ENCODE results near the gene ATP5PD.

Gene ATP5PD

DNA sequence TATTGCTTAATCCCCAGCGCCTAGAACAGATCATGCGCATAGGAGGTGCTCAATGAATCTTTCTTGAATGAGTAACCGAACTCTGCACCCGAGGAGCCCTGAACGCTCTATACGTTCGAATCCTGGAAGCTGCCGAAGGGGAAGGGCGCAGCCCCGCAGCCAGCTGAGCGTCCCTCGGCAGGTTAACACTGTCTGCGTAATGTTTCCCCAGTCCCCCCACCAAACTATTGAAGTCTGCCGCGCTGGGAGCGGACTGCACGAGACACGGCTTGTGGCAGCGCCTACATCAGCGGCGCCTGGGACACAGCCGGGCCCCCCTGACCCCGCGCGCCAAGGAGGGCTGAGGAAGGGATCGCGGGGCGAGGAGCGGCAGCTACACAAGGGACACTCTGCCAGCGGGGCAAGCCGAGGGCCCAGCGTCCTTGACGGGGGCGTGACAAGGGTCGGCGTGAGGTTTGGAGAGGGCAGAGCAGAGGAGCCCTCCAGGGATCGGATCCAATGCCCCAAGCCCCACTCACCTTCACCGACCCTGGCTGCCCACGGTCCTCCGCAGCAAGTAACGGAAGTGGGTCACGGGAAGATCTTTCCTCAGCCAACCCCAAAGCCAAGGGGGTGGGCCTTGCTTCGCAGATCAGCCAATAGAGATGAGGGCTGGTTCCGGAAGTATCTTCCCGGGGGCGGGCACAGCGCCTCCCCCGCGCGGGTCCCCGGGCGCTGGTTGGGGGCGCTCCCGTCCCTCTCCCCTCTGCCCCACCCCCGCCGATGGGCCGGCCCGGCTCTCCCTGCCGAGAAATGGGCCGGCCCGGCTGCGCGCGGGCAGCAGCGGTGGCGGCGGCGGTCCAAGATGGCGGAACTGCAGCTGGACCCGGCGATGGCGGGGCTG lies at the start of gene ATP5PD, which contains the start of gene KCTD2:
ATP5PD (minus strand) TSS at position 563 of the 883 bp plus-strand sequence. CDS start 4,319 bp downstream, outside the sequence.
KCTD2 (plus strand) TSS at position 819 of the 883 bp plus-strand sequence; CDS start at position 845, 26 bp downstream.
- peak; percentile 91 for DNase-seq (ENCODE audit: low read depth)

DNA sequence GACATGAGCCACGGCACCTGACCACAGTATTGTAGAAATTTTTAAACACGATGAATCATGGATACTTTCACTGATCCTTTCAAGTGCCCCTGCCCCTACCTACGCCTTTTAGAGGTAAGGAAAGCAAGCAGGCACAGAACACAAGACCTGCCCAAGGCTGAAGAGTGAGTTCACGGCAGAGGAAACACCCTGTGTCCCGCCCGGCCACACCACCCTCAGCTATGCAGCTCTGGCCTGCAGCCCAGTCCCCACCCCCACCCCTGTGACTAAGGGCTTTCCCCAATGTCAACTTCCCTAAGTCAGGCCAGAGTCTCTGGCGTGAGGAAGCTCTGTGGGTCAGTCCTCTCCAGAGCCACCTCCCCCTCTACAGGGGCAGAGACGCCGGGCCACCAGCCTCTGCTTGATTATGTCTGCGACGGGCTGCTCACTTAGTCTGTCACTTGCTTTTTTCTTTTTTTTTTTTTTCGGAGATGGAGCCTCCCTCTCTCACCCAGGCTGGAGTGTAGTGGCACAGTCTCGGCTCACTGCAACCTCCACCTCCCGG lies 49.4 kb upstream of the ATP5PD start:
- no peak for DNase-seq (ENCODE audit: low read depth)

- no peak for DNase-seq (ENCODE audit: low read depth)
Observed at GRCh38 chr17:75094871-75095399, 48.2 kb upstream of the ATP5PD start.

GRCh38 chr17:75093548-75094158 lies 46.9 kb upstream of the ATP5PD start:
- DNase-seq (ENCODE audit: low read depth), result no peak

GRCh38 chr17:75091855-75092327 lies 45.1 kb upstream of the ATP5PD start:
- no peak for DNase-seq (ENCODE audit: low read depth)

DNA sequence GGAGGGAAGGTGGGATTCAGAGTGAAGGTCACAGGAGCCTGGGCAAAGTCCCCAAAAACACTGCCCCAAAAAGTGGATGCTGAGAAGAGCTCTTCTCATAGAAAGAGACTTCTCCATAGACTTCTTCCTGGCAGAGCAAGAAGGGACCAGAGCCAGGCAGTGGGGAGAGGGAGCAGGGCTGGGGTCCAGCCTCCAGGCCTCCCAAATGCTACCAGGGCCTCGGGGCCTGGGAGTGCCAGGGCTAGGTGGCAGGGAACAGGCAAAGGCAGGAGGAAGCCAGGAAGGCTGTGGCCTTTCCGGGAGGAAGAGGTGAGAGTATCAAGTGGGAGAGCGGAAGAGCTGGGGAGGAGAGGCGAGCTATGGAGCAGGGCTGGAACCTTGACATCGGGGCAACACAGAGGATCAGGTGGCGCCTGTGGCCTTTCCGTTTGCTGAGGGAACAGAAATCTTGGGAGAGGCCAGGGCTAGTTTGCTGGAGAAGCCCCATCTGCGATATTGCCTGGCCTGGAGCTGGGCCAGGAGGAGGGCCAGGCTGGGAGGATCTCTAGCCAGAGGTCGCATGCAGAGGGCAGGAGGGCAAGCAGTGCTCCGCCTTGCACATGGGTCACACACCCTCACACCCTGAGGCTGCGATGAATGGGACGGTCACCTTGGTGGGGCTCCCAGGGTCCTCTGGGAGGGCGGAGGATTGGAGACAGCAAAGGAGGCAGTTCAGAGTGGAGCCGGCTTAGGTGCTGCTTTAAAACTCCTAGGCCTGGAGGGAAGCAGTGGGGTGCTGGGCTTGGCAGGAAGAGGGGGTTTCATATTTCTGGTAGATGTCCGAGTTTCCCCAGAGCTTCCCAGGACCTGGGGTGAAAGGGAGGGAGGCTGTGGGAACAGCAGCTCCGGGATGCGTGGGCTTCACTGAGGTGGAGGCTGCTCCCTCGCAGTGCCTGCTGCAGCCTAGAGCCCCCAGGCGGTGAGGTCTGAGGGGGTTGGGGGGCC lies 44.4 kb upstream of the ATP5PD start:
- DNase-seq (ENCODE audit: low read depth), result no peak

DNA sequence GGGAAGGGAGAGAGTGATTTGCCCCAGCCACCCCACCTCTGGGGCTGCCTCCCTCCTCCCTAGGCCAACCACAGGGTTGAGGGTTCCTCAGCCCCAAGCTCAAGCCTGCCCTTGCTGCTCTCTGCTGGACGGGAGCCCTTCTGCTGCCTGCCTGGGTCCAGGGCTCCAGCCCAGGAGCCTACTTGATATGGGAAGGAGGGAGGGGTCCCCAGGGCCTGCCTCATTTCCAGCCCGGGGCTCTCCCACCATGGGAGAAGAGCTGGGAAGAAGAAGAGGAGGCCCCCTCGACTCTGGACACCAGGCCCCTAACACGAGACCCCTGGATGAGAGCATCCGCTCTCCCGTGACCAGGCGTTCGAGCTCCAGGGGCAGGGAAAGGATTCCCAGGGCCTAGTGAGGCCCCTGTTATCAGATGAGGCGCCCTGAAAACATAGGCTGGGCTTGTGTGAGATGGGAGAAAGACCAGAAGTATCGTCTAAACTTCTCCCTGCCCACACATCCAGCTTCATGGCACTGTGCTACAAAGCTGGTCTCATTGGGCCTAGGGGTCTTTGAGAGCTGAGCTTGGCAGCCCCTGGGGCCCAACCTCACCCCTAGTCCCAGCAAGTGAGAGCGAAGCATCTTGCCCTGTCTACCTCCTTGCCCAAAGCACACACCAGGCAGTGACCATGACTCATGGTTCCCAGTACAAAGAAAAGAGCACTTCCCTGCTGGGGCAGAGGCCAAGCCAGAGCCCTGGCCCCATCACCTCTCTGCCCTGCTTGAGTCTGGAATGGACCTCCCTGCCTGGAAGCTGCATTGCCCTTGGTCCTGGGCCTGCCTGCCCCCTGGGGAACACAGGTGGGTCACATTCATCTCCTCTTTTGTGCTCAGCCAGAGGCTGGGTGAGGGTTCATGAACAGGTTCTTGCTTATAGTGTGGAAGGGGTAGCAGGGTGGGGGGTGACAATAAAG lies 42.0 kb upstream of the ATP5PD start:
- no peak for DNase-seq (ENCODE audit: low read depth)

DNA sequence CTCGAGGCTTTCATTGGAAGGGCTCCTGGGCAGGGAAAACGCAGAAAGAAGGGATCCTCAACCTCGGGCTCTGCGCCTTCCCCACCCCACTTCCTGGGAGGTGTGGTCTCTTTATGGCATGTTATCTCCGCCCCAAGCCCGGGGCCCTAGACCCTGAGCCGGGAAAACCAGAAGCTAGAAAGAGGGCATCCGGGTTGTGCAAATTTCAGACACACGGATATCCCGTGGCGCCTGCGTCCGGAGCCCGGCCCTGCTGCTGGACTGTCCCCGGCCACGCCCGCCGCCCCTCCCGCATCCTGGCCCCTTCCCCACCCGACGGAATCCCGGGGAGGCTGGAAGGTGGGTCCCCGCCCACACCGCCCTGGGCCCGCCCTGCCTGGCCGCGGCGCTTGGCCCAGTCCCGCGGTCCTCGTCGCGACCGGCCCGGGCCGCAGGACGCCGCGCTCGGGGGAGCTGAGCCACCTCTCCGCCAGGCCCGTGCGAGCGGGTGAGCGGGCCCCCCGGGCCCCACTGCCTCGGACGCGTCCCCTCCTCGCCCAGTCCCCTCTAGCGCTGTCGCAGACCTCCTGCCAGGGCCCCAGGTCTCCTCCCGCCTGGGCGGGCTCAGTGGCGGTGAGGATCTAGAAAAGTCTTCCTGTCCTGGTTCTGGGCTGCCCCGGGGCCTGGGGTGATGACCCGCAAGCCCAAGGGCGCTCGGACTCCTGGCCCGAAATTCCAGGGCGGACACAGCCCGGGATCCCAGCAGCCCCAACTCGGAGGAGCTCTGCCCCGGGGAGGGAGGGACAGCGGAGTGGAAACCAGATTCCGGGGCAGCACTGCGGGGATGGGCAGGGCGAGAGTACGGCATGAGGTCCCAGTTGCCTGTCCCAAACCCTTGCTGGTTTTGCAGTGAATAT lies 41.0 kb upstream of the ATP5PD start, which contains the start of gene SLC16A5:
SLC16A5 (plus strand) TSS at position 397 of the 896 bp plus-strand sequence. CDS start 5,683 bp downstream, outside the sequence.
- peak; percentile 21 for DNase-seq (ENCODE audit: low read depth)

GRCh38 chr17:75087182-75087557 lies 40.4 kb upstream of the ATP5PD start:
- DNase-seq (ENCODE audit: low read depth), result no peak

- DNase-seq (ENCODE audit: low read depth), result no peak
Observed at GRCh38 chr17:75086496-75087181, 39.9 kb upstream of the ATP5PD start.

DNA sequence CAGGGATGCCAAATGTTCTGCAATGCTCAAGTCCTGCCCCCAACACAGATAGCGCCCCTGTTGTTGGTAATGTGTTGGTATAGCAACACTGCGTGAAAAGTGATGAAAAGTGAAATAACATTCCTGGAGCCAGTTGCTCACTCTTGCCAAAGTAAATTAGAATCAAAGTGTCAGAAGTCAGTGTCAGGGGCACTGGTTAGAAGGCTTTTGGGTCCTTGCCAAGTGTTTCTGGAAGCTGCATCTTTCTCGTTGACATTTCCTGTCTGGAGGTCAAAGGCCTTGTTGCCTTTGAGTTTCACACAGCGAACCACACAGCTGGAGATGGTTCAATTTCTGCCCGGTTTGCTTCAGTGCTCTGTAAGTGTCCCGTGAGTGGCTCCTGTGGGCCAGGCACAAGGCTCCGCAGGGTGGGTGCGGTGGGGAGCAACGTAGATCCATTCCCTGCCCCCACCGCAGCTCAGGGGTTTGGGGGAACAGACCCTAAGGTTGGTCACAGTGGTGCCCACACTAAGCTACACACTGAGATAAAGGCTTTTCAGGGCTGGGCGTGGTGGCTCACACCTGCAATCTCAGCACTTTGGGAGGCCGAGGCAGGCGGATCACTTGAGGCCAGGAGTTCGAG lies 37.4 kb upstream of the ATP5PD start:
- DNase-seq (ENCODE audit: low read depth), result no peak

- no peak for DNase-seq (ENCODE audit: low read depth)
Observed at GRCh38 chr17:75082683-75083082, 35.9 kb upstream of the ATP5PD start.

DNA sequence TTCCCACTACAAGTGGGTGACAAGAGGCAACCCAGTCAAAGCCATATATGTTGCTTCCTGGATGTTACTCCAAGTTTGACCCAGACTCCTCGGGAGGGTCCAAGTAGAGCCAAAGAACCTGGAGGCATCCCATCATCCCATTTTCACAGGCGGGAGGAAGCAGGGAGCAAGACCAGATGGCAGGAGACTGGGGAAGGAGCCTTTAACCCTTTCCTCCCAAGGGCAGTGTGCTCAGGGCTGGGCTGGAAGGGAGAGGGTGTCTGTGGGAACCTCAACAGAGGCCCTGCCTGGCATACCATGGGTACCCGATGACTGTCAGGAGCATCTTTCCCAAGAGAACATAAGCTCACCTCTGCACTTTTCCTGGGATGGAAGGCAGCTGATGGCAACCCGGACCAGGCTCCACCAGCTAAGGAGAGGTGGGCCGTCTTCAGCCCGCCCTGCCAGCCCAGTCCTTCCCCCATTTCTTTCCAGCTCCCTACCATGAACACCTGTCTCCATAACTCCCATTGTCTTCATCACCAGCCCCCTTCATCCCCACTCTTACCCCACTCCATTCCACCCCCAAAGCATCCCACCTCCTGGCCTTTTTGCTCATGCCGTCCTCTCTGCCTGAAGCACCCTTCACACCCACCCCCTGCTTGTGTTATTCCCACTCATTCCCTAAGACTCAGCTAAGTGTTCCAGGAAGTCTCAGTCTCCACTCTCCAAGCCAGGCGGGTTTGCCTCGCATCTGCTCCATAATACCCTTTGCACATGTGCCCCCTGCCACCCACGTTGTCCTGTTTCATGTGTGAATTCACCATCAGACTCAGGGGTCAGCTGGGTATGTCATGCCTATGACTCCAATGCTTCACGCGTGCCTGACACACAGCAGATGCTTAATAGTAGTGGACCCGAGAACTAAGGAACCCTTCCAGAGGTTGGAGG lies 35.1 kb upstream of the ATP5PD start:
- DNase-seq (ENCODE audit: low read depth), result no peak

GRCh38 chr17:75079023-75079373 lies 32.2 kb upstream of the ATP5PD start:
- no peak for DNase-seq (ENCODE audit: low read depth)

DNA sequence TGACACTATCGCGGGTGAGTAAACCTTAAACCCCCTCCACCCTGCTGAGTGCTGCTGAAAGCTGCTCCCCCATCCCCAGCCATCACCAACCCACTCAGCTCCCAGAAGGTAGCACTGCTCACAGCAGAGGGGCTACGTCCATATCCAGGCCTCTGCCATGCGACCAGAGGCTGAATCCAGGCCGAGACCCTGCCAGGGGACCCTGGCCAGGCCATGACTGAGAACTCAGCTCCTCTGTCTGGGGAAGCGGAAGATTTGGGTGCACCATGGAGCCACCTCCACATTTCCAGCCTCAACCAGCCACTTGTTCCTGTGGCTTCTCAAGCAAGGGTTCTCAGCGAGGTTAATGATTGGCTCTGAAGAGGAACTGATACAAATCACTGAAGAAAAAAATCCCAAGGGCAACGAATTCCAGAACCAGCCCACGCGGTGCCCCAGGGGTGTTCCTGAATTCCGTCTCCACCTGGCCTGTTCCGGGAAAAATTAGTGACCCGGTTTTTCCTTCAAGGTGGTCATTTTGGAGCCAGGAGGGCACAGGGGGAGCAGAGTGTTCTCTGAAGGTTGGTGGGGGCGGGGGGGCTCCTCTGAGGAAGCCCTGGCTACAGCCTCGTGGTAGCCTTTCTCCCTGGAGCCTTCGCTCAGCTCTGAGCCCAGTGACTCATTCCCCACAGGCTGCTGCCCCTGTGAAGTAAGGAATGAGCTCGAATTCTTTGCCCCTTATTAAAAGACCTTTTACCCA lies 31.7 kb upstream of the ATP5PD start:
- no peak for DNase-seq (ENCODE audit: low read depth)
